ENCODE results near the gene SLC35F1. TPM values are rescaled to one million over a fixed set of nuclear protein-coding genes. Genes with fewer than 3 reads are reported as not detected.

Gene SLC35F1
- total RNA-seq, 1 experiment from 2014 or later: 4.3 TPM

- Histone ChIP-seq H2BK20ac (ENCODE audit: low read depth, low read length, poor library complexity, severe bottlenecking) (no peak overlapping the region), H3K9ac (ENCODE audit: extremely low read depth, insufficient read length, low read length) (no peak overlapping the region), H2BK5ac (ENCODE audit: insufficient read length, low read length) (no peak overlapping the region), H3T11ph (ENCODE audit: low read length) (no peak overlapping the region), H3K4me1 (ENCODE audit: insufficient read depth, low read length) (no peaks in the 10 kb centered on the region), H2BK12ac (ENCODE audit: insufficient read length, low read depth, low read length) (no peak overlapping the region), H2AK5ac (ENCODE audit: insufficient read length, low read length) (no peak overlapping the region), H3K79me2 (ENCODE audit: insufficient read depth, low read length) (no peaks in the 10 kb centered on the region), H4K5ac (ENCODE audit: insufficient read length, low read depth, low read length) (no peak overlapping the region), H3K9me3 (ENCODE audit: control insufficient read depth, low read depth, low read length) (no peaks in the 10 kb centered on the region), H3K56ac (ENCODE audit: insufficient read length, low read depth, low read length) (no peak overlapping the region), H3K23ac (ENCODE audit: insufficient read length, low read depth, low read length) (no peak overlapping the region), H3K18ac (ENCODE audit: insufficient read length, low read depth, low read length) (no peak overlapping the region), H3K23me2 (ENCODE audit: insufficient read length, low read depth, low read length, poor library complexity, severe bottlenecking) (no peaks in the 10 kb centered on the region), H2BK15ac (ENCODE audit: low read depth, low read length) (no peak overlapping the region), H3K14ac (ENCODE audit: insufficient read depth, low read length) (no peak overlapping the region), H4K20me1 (ENCODE audit: control insufficient read depth, insufficient read depth, insufficient read length) (no peaks in the 10 kb centered on the region), H3K4me2 (ENCODE audit: insufficient read depth, insufficient read length, low read length) (no peak overlapping the region), H3K27ac (ENCODE audit: insufficient read length, low read depth, low read length) (no peak overlapping the region), H4K8ac (replicated peaks; ENCODE audit: insufficient read length, low read depth, low read length) (no peak overlapping the region), H2BK120ac (ENCODE audit: low read depth, low read length, poor library complexity, severe bottlenecking) (no peak overlapping the region), H4K91ac (ENCODE audit: insufficient read length, low read depth, low read length) (no peak overlapping the region), H3K27me3 (ENCODE audit: insufficient read depth, low read length) (no peaks in the 10 kb centered on the region), H2AFZ (ENCODE audit: low read length) (no peak overlapping the region), H3K79me1 (ENCODE audit: insufficient read depth, low read depth, low read length, poor library complexity, severe bottlenecking) (no peaks in the 10 kb centered on the region), H3K4ac (ENCODE audit: low read depth, low read length) (no peak overlapping the region)
- no peak for DNase-seq
- Mint-ChIP-seq H3K27me3 (ENCODE audit: low read depth) (no peaks in the 10 kb centered on the region), H3K4me1 (peaks cover 0 to 3% of the 10 kb centered on the region in 2 experiments; a peak in 1 of 4 replicates), H3K9me3 (peaks cover 6 to 7% of the 10 kb centered on the region in 2 experiments), H3K36me3 (ENCODE audit: insufficient read depth in 1 of 3, low read depth in 3 of 3) (peaks cover 4 to 7% (median 6%) of the 10 kb centered on the region in 3 experiments), H3K4me3 (no peak overlapping the region), H3K27ac (no peak overlapping the region)
- WGBS (ENCODE audit: extremely low coverage, insufficient read length, low lambda C conversion rate): no CpG with 5 or more reads among the region's 1 CpG
- TF ChIP-seq CTCF (conservative IDR thresholded peaks at IDR 0.05): no peak
Measured at GRCh38 chr6:118179048-118179447, 272.0 kb downstream of the SLC35F1 start.
